Stimulated activated CD4-positive, alpha-beta T cell treated with anti-CD3 and anti-CD28 coated beads, Interleukin-1b, Interleukin-23, amount 100 ng/mL, for 24 hours (primary cell): ENCODE measurements around the gene SLC6A2.

Experiments
- DNase-seq, 4 experiments: peaks; one replicate each; pipeline ENCODE4 v3.0.0-alpha.2; 2020; ENCODE audit warnings: low read depth in 4 of 4, low spot score in 1 of 4

SLC6A2 gene

GRCh38 chr16:55647343-55647742 lies 8.4 kb upstream of the SLC6A2 start:
- no peak for DNase-seq

GRCh38 chr16:55647798-55648197 lies 8.0 kb upstream of the SLC6A2 start:
- no peak for DNase-seq

DNA sequence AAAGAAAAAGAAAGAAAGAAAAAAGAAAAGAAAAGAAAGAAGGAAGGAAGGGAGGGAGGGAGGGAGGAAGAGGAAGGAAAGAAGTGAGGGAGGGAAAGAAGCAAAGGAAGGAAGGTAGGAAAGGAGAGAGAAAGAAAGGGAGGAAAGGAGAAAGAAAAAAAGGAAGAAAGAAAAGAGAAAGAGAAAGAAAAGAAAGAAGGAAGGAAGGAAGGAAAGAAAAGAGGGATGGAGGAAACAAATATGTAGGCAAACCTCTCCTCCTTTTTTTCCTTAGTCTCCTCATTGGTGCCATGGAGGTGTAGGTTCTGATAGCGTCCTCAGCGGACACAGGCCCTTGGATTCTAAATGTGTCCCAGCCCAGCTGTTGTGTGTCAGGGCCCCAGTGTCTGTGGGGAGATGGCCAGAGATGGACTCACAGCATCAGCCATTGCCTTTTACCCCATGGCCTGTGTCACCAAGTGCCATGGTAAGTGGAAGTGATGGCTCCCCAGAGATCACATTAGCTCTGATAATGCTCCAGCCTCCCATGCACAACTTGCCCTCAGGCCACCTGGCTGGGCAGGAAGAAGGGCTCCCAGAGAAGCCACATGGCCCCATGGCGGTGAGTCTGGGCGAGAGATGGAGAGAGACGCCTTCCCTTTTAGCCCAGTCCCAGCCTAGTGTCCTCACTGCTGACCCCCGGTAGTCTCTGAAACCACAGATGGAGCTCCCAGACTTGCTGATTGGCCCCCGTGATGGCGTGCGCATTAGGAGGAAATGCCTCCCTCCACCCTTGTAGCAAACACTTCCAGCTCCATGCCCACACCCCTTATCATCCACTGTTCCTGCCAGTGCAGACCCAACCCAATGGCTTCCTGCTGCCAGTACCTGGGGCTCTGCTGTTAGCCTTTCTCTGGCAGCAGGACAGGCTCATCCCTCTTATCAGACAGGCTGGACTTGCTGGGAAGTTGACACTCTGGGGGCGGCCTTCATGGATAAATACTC lies 3.7 kb upstream of the SLC6A2 start:
- DNase-seq, result no peak

DNA sequence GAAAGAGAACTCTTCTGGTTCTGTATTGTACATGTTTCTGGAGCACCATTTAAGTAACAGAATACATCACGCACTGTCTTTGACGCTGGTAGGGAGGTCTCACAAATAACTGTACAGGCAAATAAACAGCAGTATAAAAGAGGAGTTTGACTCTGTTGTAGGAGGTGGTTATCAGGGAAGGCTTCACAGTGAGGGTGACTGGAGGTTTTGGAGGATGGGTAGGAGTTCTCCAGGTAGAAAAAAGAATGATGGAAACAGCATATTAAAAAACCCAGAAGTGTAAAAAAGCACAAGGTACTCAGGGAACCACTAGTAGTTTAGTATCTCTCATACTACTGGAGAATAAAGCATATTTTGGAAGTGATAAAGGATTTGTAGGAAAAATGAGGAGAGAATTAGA lies 2.7 kb upstream of the SLC6A2 start:
- no peak for DNase-seq

DNA sequence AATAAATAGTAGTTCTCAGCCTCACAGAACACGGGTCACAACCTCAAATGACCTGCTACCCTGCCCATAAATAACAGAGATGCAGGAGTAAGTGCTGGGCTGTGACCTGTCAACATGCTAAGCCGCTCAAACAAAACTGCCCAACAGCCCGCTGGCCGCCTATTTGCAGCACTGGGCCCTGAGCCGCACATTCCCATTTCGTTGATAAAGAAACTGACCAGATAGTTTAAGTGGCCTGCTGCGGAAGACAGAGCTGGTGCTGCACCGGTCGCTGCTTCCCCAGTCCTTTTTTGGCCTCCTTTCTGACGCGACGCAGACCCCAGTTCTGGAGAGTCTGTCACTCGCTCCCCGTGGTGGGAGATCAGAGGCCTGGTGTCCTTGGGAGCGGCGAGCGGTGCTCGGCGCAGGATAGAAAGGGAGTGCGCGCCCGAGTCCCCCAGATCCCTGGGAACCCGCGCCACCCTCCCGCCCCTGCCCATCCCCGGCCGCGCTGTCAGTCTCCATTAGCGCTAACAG lies 349 bp upstream of the SLC6A2 start:
- no peak for DNase-seq

DNA sequence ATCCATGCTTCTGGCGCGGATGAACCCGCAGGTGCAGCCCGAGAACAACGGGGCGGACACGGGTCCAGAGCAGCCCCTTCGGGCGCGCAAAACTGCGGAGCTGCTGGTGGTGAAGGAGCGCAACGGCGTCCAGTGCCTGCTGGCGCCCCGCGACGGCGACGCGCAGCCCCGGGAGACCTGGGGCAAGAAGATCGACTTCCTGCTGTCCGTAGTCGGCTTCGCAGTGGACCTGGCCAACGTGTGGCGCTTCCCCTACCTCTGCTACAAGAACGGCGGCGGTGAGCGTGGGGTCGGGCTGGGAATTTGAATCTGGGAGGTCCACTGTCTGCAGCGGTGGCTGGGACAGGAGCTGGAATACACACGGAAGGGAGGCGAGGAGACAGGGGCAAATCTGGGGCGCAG lies 904 bp downstream of the SLC6A2 start:
- no peak for DNase-seq

DNA sequence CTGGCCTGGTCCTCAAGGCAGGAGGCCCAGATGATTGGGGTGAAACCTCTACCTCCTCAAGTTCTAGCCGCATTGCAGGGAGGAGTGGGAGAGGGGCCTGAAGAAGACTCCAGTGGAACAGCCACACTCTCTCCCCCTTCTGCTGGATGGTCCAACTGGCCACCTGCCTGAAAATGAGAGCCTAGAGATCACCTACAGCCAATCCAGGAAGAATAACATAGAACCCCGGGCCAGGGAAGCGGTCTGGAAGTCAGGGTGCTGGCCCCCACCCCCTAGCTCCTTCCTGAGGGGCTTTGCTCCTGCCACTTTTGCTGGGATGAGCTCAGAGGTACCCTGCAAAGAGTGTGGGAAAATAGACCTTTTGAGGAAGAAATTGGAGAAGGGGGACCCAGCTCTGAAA lies 1.8 kb downstream of the SLC6A2 start:
- DNase-seq, result no peak

DNA sequence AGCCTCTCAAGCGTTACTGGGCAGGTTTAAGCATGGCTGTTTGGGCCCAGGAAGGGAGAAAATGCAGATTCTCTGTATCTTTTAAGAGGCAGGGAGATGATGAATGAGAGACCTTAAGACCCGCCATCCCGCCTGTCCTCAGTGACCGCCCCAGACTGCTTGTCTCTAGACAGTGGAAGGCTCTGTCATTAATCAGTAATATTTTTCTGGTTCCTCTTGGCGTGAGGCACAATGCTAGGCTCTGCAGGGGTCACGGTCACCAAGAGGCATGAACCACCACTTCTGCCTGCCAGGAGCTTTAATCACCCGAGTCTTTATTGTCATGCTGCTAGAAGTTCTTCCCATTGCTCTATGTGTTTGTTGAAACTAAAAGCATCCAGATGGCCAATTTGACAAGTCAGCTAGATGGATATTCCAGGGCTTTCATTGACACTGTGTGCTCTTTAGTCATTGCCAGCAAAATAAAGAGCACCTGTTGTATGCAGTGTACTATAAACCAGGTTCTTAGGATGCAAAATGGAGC lies 3.2 kb downstream of the SLC6A2 start:
- DNase-seq, result no peak

DNA sequence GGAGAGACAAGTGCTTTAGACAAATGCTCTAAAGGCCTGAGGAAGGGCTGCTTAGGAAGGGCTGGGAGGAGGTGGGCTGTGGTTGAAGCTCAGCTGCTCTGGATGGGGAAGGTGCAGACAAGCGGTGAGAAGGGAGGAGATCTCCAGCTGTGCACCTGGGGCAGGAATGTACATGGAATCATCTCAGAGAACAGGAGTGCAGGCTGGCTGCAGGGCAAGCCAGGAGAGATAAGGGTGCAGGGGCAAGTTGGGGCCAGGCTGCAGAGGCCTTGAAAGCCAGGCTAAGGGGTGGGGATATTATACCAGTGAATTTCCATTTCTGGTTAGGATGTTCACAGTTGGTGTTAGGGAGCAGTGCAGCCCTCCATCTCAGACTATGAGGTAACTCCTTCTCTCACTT lies 4.2 kb downstream of the SLC6A2 start:
- DNase-seq, result no peak

- DNase-seq, result no peak
Observed at GRCh38 chr16:55660828-55661227, 5.0 kb downstream of the SLC6A2 start.

DNA sequence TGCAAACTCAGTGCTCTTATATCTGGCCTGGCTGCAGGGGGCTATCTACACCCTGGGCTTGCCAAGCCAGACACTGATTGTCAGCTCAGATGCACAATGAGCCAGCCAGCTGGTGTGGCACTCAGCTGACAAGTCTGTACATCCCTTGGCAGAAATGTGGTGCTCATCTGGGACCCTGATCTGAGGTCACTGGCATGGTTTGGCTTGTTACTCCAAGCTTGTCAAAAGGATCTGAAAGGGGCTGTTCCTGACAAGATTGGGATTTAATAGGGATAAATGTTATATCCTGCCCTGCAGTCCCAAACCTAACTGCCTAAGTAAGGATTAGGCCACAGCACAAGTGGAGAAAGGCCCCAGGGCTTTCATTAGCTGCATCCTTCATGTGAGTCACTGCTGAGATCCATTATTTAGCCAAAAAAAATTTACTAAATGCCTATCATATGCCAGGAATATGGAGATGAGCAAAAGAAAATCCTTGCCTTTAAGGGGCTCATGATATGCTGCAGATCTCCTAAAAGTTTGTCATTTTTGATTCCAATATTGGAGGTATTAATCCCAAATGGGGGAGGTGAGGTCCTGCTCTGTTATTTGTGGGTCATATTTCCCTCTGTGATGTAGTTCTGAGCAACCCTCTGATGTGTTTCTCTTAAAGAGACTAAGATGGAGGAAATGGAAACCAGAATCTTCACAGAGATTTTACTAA lies 6.3 kb downstream of the SLC6A2 start:
- no peak for DNase-seq

- DNase-seq, result no peak
Observed at GRCh38 chr16:55662644-55663031, 6.8 kb downstream of the SLC6A2 start.

- no peak for DNase-seq
Observed at GRCh38 chr16:55663225-55663624, 7.4 kb downstream of the SLC6A2 start.

- DNase-seq, result no peak
Observed at GRCh38 chr16:55663765-55664677, 8.2 kb downstream of the SLC6A2 start.

- no peak for DNase-seq
Observed at GRCh38 chr16:55664786-55665407, 9.1 kb downstream of the SLC6A2 start.

GRCh38 chr16:55665511-55665910 lies 9.7 kb downstream of the SLC6A2 start:
- DNase-seq, result no peak

DNA sequence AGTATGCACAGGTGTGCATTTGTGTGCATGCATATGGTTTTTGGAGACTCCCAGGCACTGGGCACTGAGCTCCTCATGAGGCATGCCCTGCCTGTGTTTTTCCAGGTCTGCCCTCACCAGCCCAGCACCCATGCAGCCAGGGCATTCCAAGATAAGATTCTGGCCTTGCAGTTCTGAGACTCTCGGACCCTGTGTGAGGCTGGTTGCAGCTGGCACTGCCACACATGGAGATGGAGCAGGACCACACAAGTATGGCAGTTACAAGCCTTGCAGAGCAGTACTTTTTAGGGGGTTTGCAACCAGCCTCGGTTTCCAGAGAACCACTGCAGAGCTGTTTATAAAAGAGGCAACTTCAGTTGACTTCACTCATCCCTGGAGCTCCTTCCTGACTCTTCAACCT lies 10.2 kb downstream of the SLC6A2 start:
- DNase-seq, result no peak

GRCh38 chr16:55667753-55668152 lies 12.0 kb downstream of the SLC6A2 start:
- no peak for DNase-seq

DNA sequence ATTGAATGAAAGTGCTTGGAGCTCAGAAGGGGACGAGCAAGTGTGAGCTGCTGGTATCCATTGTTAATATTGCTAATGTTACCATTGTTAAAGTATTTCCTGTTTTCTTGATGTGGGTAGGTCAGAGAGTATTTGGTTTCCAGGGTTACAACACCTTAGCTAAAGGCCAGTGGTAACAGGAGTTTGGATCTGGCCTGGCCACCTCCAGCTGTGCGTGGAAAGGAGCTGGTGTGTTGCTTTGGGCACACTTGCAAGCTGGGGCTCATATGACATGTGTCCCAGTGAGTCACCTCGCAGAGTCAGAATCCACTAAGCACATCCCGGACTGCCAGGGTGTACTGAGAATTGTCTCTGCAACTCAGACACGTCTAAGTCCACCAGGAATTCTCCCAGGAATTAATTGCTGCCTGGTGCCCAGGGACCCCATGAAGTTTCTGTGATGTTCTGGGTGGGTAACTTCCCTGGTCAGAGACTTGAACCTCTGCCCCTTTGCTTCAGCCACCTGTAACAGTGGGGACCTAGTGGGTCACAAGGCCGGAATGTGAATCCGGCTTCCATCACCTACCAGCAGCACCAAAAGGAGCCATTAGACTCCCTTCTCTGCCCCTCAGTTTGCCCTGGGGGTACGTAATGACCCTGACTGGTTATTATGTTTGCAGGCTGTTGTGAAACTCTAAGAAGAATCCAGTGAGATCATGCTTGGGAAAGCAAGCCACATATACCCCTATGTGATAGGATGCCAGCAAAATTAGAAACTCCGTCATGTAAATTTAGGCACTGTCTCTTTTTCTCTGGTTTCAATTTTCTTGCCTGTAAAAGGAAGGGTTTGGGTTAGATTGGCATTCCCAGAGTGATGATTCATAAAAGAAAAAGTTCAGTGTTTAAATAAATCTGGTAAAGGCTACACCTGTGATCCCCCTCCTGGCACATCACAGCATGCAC lies 12.8 kb downstream of the SLC6A2 start:
- DNase-seq, result no peak
